GM12873 (cell line): Measurements from ENCODE around the gene NCAM1.

Source experiments
- CTCF ChIP-seq: IDR thresholded peaks from 2 replicates; pipeline ENCODE4 v1.5.1; 2012; ENCODE audit warnings: low read depth, mild to moderate bottlenecking, moderate library complexity, low read length, control low read depth; ENCODE audit not compliant: insufficient read depth; ENCODE audit errors: missing control alignments

NCAM1 gene

GRCh38 chr11:113174882-113175281 is 213.7 kb downstream of the NCAM1 start:
- TF ChIP-seq CTCF = no peak

GRCh38 chr11:113176599-113177360 is 215.6 kb downstream of the NCAM1 start:
- TF ChIP-seq CTCF = no peak

GRCh38 chr11:113177671-113178070 is 216.5 kb downstream of the NCAM1 start:
- TF ChIP-seq CTCF = no peak

GRCh38 chr11:113178381-113179070 is 217.3 kb downstream of the NCAM1 start:
- no peak for TF ChIP-seq CTCF

GRCh38 chr11:113179181-113179704 is 218.0 kb downstream of the NCAM1 start:
- no peak for TF ChIP-seq CTCF

DNA sequence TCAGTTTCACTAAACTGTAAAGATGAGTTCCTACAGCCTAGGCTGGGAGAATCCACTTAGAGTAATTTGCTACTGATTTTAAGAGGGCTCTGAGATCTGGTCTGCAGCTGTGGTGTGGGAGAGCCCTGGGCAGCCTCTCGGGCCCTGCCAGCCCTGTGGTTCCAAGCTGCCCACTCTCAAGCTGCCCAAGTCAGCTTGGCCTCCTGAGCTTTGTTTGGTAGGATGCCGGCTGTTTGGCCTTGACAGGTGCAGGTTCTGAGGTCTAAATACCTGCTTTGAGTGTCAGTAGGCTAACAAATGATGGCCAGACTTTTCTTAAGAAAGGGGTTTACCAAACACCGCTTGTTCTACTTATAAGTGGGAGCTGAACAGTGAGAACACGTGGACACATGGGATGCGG is 219.9 kb downstream of the NCAM1 start:
- TF ChIP-seq CTCF = no peak

GRCh38 chr11:113182288-113182687 is 221.1 kb downstream of the NCAM1 start:
- TF ChIP-seq CTCF = no peak
